Raji (cell line): Measurements from ENCODE around the gene TNRC6B.

ENCODE experiments used
- POLR2A ChIP-seq: IDR thresholded peaks from 2 replicates; pipeline ENCODE4 v1.6.1; 2011; ENCODE audit warnings: low read depth, low read length, control low read depth; ENCODE audit not compliant: insufficient read depth

TNRC6B gene

DNA sequence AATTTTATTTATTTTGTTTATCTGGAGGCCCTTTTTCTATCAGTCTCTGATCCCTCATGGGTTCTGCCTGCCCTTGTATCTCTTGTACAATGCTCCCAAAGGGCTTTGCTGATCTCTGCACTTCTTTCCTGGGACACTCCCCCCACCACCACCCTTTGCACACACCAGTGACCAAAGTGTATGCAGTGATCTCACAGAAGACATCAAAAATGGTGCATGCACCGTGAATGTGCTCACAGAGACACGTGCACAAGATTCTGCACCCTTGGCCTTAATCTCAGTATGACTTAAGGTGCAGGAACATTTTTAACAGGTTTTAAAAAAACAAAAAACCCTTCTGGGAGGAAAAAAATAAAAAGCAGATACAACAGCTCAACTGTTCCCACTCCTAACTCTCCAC, 156.3 kb downstream of the TNRC6B start:
- TF ChIP-seq POLR2A = no peak

- no peak for TF ChIP-seq POLR2A
Observed at GRCh38 chr22:40334899-40335298, 157.2 kb downstream of the TNRC6B start.

- no peak for TF ChIP-seq POLR2A
Observed at GRCh38 chr22:40335358-40335757, 157.6 kb downstream of the TNRC6B start.

GRCh38 chr22:40340044-40340443, 162.3 kb downstream of the TNRC6B start:
- no peak for TF ChIP-seq POLR2A

- no peak for TF ChIP-seq POLR2A
Observed at GRCh38 chr22:40341604-40342003, 163.9 kb downstream of the TNRC6B start.

DNA sequence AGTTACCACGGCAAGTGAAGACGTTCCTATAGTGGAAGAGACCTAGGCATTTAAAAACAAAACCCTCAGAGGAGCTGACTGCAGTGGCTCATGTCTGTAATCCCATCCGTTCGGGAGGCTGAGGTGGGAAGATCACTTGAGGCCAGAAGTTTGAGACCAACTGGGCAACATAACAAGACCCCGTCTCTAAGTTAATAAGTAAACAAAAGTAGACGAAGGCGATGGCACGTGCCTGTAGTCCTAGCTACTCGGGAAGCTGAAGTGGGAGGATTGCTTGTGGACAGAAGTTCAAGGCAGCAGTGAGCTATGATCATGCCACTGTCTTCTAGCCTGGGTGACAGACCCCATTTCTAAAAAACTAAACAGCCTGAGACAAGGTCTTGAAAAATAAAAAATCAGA, 164.8 kb downstream of the TNRC6B start:
- no peak for TF ChIP-seq POLR2A

- TF ChIP-seq POLR2A = no peak
Observed at GRCh38 chr22:40345271-40345670, 167.5 kb downstream of the TNRC6B start.

DNA sequence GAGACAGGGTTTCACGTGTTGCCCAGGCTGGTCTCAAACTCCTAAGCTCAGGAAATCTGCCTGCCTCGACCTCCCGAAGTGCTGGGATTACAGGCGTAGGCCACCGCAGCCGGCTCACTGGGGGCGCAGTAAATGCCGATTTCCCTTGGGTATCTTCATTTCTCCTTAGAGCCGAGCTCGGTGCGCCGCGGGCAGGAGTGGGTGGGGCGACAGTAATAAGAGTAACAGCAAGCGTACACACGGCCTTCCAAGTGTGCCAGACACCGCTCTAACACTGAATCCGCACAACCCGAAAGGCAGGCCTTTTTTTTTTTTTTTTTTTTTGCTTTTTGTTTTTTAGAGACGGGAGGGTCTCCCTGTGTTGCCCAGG, 168.1 kb downstream of the TNRC6B start:
- TF ChIP-seq POLR2A = no peak

DNA sequence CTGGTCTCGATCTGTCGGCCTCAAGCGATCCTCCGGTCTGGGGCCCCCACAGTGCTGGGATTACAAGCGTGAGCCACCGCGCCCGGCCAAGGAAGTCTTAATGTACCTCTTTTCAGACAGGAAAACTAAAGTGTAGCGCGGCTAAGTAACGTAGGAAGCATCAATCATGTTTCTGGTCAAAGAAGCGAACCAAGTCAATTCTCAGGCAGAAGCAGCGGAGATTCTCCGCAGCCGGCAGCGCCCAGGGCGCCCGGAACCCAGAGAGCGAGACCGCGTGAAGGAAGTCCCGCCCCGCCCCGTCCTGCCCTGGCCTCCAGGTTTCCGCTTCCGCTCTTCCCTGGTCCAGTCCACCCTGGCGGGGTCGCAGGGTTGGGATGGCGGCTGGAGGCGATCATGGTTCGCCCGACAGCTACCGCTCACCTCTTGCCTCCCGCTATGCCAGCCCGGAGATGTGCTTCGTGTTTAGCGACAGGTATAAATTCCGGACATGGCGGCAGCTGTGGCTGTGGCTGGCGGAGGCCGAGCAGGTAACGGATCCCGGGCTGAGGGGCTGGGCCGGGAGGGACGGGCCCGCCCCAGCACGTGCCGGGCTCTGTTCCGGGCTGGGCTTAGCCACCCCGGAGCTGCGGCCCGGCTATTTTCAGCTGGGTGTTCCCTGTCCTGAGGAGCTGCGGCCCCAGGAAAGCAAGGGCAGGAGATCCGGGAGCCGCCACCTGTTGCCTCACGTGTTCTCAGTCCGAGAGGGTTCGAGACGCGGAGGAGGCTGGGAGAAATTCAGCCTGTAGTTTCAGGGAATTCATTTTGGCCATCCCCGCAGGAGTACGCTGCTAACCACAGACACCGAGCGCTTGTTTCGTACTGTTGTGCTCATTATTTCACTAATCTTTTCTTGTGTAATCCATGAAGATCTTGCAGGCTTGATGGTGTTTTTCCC, 168.7 kb downstream of the TNRC6B start, which contains the start of gene ADSL:
TSS of gene ADSL (plus strand) at position 316 of the 934 bp plus-strand sequence. CDS start at position 375, 59 bp downstream.
- peak; percentile 99 for TF ChIP-seq POLR2A

DNA sequence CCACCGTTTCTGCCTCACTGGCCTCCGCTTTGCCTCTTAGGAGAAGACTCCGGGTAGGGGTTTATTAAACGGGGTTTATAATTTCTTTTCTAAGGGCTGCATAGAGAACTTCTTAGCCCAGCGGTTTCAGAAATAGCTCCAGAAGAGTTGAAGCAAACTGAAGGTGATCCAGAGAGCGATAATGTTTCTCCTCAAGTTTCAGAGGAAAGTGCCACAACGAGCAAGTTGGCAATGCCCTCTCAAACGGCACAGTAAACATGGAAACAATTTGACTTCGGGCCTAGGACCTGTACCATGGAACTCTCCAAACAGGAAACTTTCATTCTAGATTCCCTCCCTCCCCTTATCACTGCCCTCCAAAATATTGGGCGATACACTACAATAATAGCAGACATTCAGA, 169.6 kb downstream of the TNRC6B start:
- no peak for TF ChIP-seq POLR2A

- TF ChIP-seq POLR2A = no peak
Observed at GRCh38 chr22:40348025-40348658, 170.4 kb downstream of the TNRC6B start.

DNA sequence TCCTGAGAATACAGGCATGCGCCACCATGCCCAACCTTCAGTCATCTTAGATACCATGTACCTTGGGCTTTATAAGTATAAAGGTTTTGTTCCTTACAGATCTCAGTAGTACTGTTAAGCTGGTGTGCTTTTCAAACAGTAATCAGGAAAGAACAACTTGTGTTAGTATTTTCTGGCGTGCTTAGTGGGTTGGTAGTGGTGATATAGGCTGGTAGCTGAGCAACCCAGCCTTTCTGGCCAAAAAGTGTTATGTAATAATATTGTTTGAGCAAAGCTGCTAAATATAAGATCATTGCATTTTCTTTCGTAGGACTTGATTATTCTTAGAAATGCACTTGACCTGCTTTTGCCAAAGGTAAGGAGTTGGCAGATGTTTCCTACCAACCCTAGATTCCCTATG, 175.0 kb downstream of the TNRC6B start:
- TF ChIP-seq POLR2A = no peak

- no peak for TF ChIP-seq POLR2A
Observed at GRCh38 chr22:40361100-40361499, 183.4 kb downstream of the TNRC6B start.

DNA sequence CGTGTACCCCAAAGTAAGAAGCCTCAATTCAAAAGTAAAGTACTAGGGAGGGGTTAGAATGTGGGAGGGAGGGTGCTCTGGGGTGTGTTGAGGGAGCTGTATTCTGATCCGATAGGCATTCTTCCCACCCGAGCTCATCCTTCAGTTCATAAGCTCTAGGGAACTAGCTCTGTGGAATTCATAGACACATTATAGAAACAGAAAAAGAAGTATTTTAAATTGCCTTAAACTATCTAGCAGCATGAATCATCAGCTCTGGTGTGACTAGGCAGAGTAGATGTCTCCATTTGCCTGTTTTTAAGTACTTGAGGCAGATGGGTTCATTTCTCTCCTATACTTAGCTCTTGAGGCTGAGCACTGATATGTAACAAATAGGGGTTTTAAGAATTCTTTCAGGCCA, 185.3 kb downstream of the TNRC6B start:
- no peak for TF ChIP-seq POLR2A

DNA sequence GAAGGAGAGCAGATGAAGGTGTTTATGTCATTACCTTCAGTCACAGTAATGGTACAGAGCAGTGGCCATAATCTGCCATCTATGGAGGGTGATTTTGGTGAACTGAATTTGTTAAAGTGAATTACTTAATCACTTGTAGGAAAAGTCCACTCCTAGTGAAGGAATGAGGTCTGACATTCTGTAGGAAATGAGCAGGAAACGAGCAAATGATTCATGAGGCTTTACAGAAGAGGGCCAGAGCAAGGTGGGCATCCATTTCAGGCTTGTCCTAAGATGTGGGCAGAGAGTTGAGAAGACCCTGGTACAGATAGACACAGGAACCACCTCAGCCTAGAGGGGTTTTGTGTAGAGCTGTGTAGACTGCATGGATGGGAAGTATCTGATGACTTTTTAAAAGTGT, 186.7 kb downstream of the TNRC6B start:
- no peak for TF ChIP-seq POLR2A

DNA sequence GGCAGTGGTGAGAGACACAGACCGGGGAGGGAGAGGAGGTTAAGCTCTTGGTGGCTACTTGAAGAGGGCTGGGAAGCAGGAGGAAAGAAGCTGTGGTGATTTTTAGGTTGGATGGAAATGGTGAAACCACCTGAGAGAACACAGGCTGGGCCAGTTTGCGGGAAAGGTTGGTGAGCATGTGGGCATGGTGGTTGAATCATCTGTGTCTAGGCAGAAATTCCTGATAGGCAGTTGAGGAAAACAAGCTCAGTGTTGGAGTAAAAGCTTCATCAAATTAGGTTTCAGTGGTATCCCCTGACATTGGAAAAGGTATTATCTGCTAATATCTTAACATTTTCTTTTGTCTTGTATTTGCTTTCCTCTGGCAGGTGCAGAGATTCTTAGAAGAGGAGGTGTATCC, 188.3 kb downstream of the TNRC6B start:
- no peak for TF ChIP-seq POLR2A
